Stomach smooth muscle (tissue), 2 donors: ENCODE measurements around the gene KIFAP3.
"Not testable (repeated sequence)": the region's sequence is repeated elsewhere in the genome, so short reads cannot be mapped to it uniquely, and the experiment has no call there.

Experiments
- H3K27ac ChIP-seq: one replicate; pipeline ENCODE4 v1.7.0; 2013; ENCODE audit warnings: mild to moderate bottlenecking, low read length, inconsistent platforms
- H3K27me3 ChIP-seq, 2 donors: one replicate each; pipeline ENCODE4 v1.7.0; 2013; ENCODE audit warnings: low read length in 2 of 2; ENCODE audit not compliant: insufficient read depth in 2 of 2, control insufficient read depth in 1 of 2
- H3K36me3 ChIP-seq, 2 donors: one replicate each; pipeline ENCODE4 v1.7.0; 2013; ENCODE audit warnings: low read length in 2 of 2; ENCODE audit not compliant: control insufficient read depth in 2 of 2, insufficient read depth in 2 of 2
- H3K4me1 ChIP-seq: one replicate; pipeline ENCODE4 v1.7.0; 2013; ENCODE audit warnings: low read length; ENCODE audit not compliant: control insufficient read depth, insufficient read depth
- H3K4me3 ChIP-seq, 2 donors: one replicate each; pipeline ENCODE4 v1.7.0; 2013; ENCODE audit warnings: low read length in 2 of 2
- H3K9ac ChIP-seq, 2 donors: one replicate each; pipeline ENCODE4 v1.7.0; 2013; ENCODE audit warnings: low read length in 2 of 2, mild to moderate bottlenecking in 1 of 2
- H3K9me3 ChIP-seq, 2 donors: one replicate each; pipeline ENCODE4 v1.7.0; 2013; ENCODE audit warnings: low read length in 2 of 2; ENCODE audit not compliant: control insufficient read depth in 2 of 2
- donor health status: healthy.
- donor health status: Pancreatic carcinoma.

KIFAP3 gene

GRCh38 chr1:170063109-170063826, 11.2 kb downstream of the KIFAP3 start:
- Histone ChIP-seq H3K27ac (no peak overlapping the region), H3K9ac (no peak overlapping the region), H3K36me3 (no peaks in the 10 kb centered on the region), H3K4me1 (no peaks in the 10 kb centered on the region), H3K9me3 (no peaks in the 10 kb centered on the region), H3K27me3 (no peaks in the 10 kb centered on the region), H3K4me3 (no peak overlapping the region)

GRCh38 chr1:170061676-170062075, 12.8 kb downstream of the KIFAP3 start:
- not testable (repeated sequence) for H3K4me1 ChIP-seq, H3K9me3 ChIP-seq, H3K36me3 ChIP-seq, H3K27ac ChIP-seq, H3K27me3 ChIP-seq, H3K4me3 ChIP-seq, H3K9ac ChIP-seq

- not testable (repeated sequence) for H3K27ac ChIP-seq, H3K4me1 ChIP-seq, H3K4me3 ChIP-seq, H3K27me3 ChIP-seq, H3K36me3 ChIP-seq, H3K9ac ChIP-seq, H3K9me3 ChIP-seq
Observed at GRCh38 chr1:170060015-170060520, 14.4 kb downstream of the KIFAP3 start.

- no peaks in the 10 kb centered on the region for H3K4me1 ChIP-seq
- no peak overlapping the region for H3K4me3 ChIP-seq
- H3K27me3 ChIP-seq = no peaks in the 10 kb centered on the region
- H3K36me3 ChIP-seq = no peaks in the 10 kb centered on the region
- no peak overlapping the region for H3K9ac ChIP-seq
- no peak overlapping the region for H3K27ac ChIP-seq
- no peaks in the 10 kb centered on the region for H3K9me3 ChIP-seq
Observed at GRCh38 chr1:170049176-170049800, 25.2 kb downstream of the KIFAP3 start.

GRCh38 chr1:170048515-170048914, 26.0 kb downstream of the KIFAP3 start:
- Histone ChIP-seq H3K27me3 (no peaks in the 10 kb centered on the region), H3K9ac (no peak overlapping the region), H3K36me3 (no peaks in the 10 kb centered on the region), H3K27ac (no peak overlapping the region), H3K9me3 (no peaks in the 10 kb centered on the region), H3K4me3 (no peak overlapping the region), H3K4me1 (no peaks in the 10 kb centered on the region)

GRCh38 chr1:170044187-170044586, 30.3 kb downstream of the KIFAP3 start:
- no peaks in the 10 kb centered on the region for H3K4me1 ChIP-seq
- H3K27me3 ChIP-seq = no peaks in the 10 kb centered on the region
- H3K36me3 ChIP-seq = peaks cover 3 to 8% of the 10 kb centered on the region in 2 donors
- no peak overlapping the region for H3K4me3 ChIP-seq
- no peak overlapping the region for H3K27ac ChIP-seq
- no peaks in the 10 kb centered on the region for H3K9me3 ChIP-seq
- no peak overlapping the region for H3K9ac ChIP-seq

- Histone ChIP-seq H3K36me3 (peaks cover 3 to 8% of the 10 kb centered on the region in 2 donors), H3K9me3 (no peaks in the 10 kb centered on the region), H3K27ac (no peak overlapping the region), H3K9ac (no peak overlapping the region), H3K4me3 (no peak overlapping the region), H3K27me3 (no peaks in the 10 kb centered on the region), H3K4me1 (no peaks in the 10 kb centered on the region)
Observed at GRCh38 chr1:170041423-170042192, 32.9 kb downstream of the KIFAP3 start.

- Histone ChIP-seq H3K9ac (no peak overlapping the region), H3K27ac (no peak overlapping the region), H3K4me3 (no peak overlapping the region), H3K4me1 (no peaks in the 10 kb centered on the region), H3K9me3 (peaks cover 0 to 2% of the 10 kb centered on the region in 2 donors), H3K27me3 (no peaks in the 10 kb centered on the region), H3K36me3 (peaks cover 2 to 5% of the 10 kb centered on the region in 2 donors)
Observed at GRCh38 chr1:170032531-170033280, 41.8 kb downstream of the KIFAP3 start.

GRCh38 chr1:170030212-170030611, 44.3 kb downstream of the KIFAP3 start:
- H3K9me3 ChIP-seq = peaks cover 0 to 2% of the 10 kb centered on the region in 2 donors

GRCh38 chr1:170027760-170028159, 46.7 kb downstream of the KIFAP3 start:
- H3K9me3 ChIP-seq = peaks cover 0 to 2% of the 10 kb centered on the region in 2 donors
- no peaks in the 10 kb centered on the region for H3K27me3 ChIP-seq
- H3K4me3 ChIP-seq = no peak overlapping the region
- H3K27ac ChIP-seq = no peak overlapping the region
- no peaks in the 10 kb centered on the region for H3K36me3 ChIP-seq
- H3K4me1 ChIP-seq = no peaks in the 10 kb centered on the region
- H3K9ac ChIP-seq = no peak overlapping the region

More at GRCh38 chr1:170030212-170030611, 44.3 kb downstream of the KIFAP3 start:
- H3K4me1 ChIP-seq = no peaks in the 10 kb centered on the region
- no peak overlapping the region for H3K9ac ChIP-seq
- no peak overlapping the region for H3K27ac ChIP-seq
- H3K4me3 ChIP-seq = no peak overlapping the region
- no peaks in the 10 kb centered on the region for H3K27me3 ChIP-seq
- H3K36me3 ChIP-seq = peaks cover 2 to 5% of the 10 kb centered on the region in 2 donors
